HG02588 (cell line): Measurements from ENCODE around the gene GPRASP1.

Experiments
- ATAC-seq: cut with Tn5 transposase; IDR thresholded peaks from one replicate; pipeline ENCODE4 v1.9.1; 2021; ENCODE audit warnings: mild to moderate bottlenecking, moderate library complexity; ENCODE audit not compliant: unreplicated experiment

GPRASP1 gene

DNA sequence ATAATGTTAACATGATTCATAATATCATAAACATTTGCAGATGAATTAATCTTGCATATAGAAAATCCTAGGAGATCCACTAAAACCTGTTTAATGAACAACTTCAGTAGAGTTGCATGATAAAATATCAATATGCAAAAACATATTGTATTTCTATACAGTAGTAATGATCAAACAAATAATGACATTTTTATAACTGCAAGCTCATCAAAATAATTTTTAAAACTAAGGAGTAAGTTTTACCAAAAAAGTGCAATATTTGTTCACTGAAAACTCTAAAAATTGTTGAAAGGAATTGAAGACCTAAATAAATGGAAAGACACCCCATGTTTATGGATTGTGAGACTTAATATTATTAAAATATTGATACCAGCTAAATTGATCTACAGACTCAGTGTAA, 45.0 kb downstream of the GPRASP1 start:
- no peak for ATAC-seq

DNA sequence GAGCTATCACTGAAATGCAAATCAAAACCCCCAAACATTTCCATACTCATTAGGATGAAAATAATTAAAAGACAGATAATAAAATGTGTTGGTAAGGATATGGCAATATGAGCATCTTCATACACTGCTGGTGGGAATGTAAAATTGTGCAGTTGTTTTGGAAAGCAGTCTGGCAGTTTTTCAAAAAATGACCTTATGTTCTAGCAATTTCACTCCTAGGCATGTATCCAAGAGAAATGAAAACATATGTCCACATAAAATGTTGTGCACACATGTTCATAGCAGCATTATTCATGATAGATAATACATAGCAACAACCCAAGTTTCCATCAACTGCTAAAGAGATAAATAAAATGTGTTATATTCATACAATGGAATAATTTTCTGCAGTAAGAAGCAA, 46.2 kb downstream of the GPRASP1 start:
- no peak for ATAC-seq
